GM12891 (cell line): Measurements from ENCODE around the gene DLX4.

Experiments used
- DNase-seq: peaks from one replicate; pipeline ENCODE4 v3.0.0; 2011; ENCODE audit warnings: low spot score; ENCODE audit not compliant: insufficient read length
- FAIRE-seq: peaks from 2 replicates; lab custom pipeline; 2011; peaks lifted over from hg19 to GRCh38; lab: Jason Lieb, UNC
- PAX5 ChIP-seq: IDR thresholded peaks from 2 replicates; pipeline ENCODE4 v1.6.1; 2011; ENCODE audit warnings: low read length, moderate library complexity, mild to moderate bottlenecking; ENCODE audit not compliant: insufficient read depth, severe bottlenecking
- POLR2A ChIP-seq: IDR thresholded peaks from 2 replicates; pipeline ENCODE4 v1.6.1; 2011; ENCODE audit warnings: low read depth, low read length, control low read depth
- POLR2AphosphoS5 ChIP-seq: IDR thresholded peaks from 2 replicates; pipeline ENCODE4 v1.6.1; 2011; ENCODE audit warnings: low read depth, low read length, control low read depth
- POU2F2 ChIP-seq: IDR thresholded peaks from 2 replicates; pipeline ENCODE4 v1.6.1; 2011; ENCODE audit warnings: low read depth, mild to moderate bottlenecking, control low read depth, low read length, moderate library complexity
- SPI1 ChIP-seq: IDR thresholded peaks from 2 replicates; pipeline ENCODE4 v1.6.1; 2011; ENCODE audit warnings: low read depth, low read length, control low read depth
- TAF1 ChIP-seq: IDR thresholded peaks from 2 replicates; pipeline ENCODE4 v1.6.1; 2011; ENCODE audit warnings: low read depth, low read length, control low read depth

The DLX4 gene

GRCh38 chr17:49962599-49963308 is 6.2 kb upstream of the DLX4 start:
- DNase-seq (no peak), FAIRE-seq (no peak)
- no peak for TF ChIP-seq PAX5
- no peak for TF ChIP-seq POLR2A
- no peak for TF ChIP-seq TAF1
- no peak for TF ChIP-seq POU2F2
- no peak for TF ChIP-seq SPI1
- TF ChIP-seq POLR2AphosphoS5: no peak

- TF ChIP-seq PAX5: no peak
- TF ChIP-seq TAF1: no peak
- no peak for TF ChIP-seq SPI1
- TF ChIP-seq POLR2A: no peak
- no peak for TF ChIP-seq POLR2AphosphoS5
- TF ChIP-seq POU2F2: no peak
- FAIRE-seq (no peak), DNase-seq (no peak)
These were observed 5.7 kb upstream of the DLX4 start for GRCh38 chr17:49963309-49963625.

GRCh38 chr17:49963626-49964302 is 5.2 kb upstream of the DLX4 start:
- DNase-seq: no peak
- TF ChIP-seq PAX5: no peak
- TF ChIP-seq TAF1: no peak
- TF ChIP-seq POU2F2: no peak
- no peak for TF ChIP-seq POLR2AphosphoS5
- no peak for TF ChIP-seq POLR2A
- no peak for TF ChIP-seq SPI1
- FAIRE-seq: no peak

GRCh38 chr17:49964303-49964768 is 4.7 kb upstream of the DLX4 start:
- FAIRE-seq (no peak), DNase-seq (no peak)
- TF ChIP-seq SPI1 (no peak), POU2F2 (no peak), PAX5 (no peak), POLR2AphosphoS5 (no peak)

GRCh38 chr17:49964769-49965523 is 4.0 kb upstream of the DLX4 start:
- DNase-seq: no peak
- FAIRE-seq: no peak

GRCh38 chr17:49965524-49965909 is 3.5 kb upstream of the DLX4 start:
- FAIRE-seq (no peak), DNase-seq (no peak)
- TF ChIP-seq PAX5 (no peak), TAF1 (no peak), POLR2A (no peak), SPI1 (no peak), POLR2AphosphoS5 (no peak), POU2F2 (no peak)

More at GRCh38 chr17:49964769-49965523, 4.0 kb upstream of the DLX4 start:
- TF ChIP-seq SPI1 (no peak), POLR2AphosphoS5 (no peak), POU2F2 (no peak), POLR2A (no peak), PAX5 (no peak), TAF1 (no peak)

- DNase-seq (no peak), FAIRE-seq (no peak)
- TF ChIP-seq POLR2AphosphoS5 (no peak), POLR2A (no peak), TAF1 (no peak), PAX5 (no peak)
These were observed 2.2 kb upstream of the DLX4 start for GRCh38 chr17:49966767-49967166.

GRCh38 chr17:49967205-49967604 is 1.8 kb upstream of the DLX4 start:
- FAIRE-seq: no peak
- DNase-seq: no peak
- TF ChIP-seq TAF1: no peak

GRCh38 chr17:49967621-49968404 is 1.2 kb upstream of the DLX4 start:
- TF ChIP-seq PAX5 (no peak), POLR2A (no peak), SPI1 (no peak), POLR2AphosphoS5 (no peak), TAF1 (no peak), POU2F2 (no peak)
- DNase-seq (no peak), FAIRE-seq (no peak)
